CD14-positive monocyte (primary cell): ENCODE measurements around the gene NIP7. TPM values are rescaled to one million over a fixed set of nuclear protein-coding genes. Genes with fewer than 3 reads are reported as not detected.
A peak's percentile ranks its signal among the peaks of the same experiment; 100 is the strongest.

ENCODE experiments used
- DNase-seq, 3 donors: peaks; one replicate each; pipeline ENCODE4 v3.0.0-alpha.2; 2011 to 2022
- H2AFZ ChIP-seq: 2 replicates; pipeline ENCODE4 v1.6.0; 2012; ENCODE audit warnings: mild to moderate bottlenecking, low read depth, low read length, inconsistent platforms; ENCODE audit not compliant: insufficient read depth, poor library complexity, severe bottlenecking
- H3K27ac ChIP-seq, 2 donors: 1 replicate in 1 of 2; 2 replicates in 1 of 2; pipeline ENCODE4 v1.5.1; 2012 to 2013; ENCODE audit warnings: low read length in 2 of 2, control low read depth in 1 of 2, inconsistent platforms in 1 of 2, low read depth in 1 of 2, mild to moderate bottlenecking in 1 of 2
- H3K27me3 ChIP-seq, 2 donors: one replicate each; pipeline versions ENCODE4 v1.6.0 to v1.6.1; 2011 to 2013; ENCODE audit warnings: low read length in 2 of 2; ENCODE audit not compliant: control insufficient read depth in 2 of 2, insufficient read depth in 2 of 2
- H3K36me3 ChIP-seq, 2 donors: replicated peaks in 1 of 2; 1 replicate in 1 of 2; 2 replicates in 1 of 2; pipeline versions ENCODE4 v1.5.1 to v1.6.1; 2012 to 2013; ENCODE audit warnings: low read length in 2 of 2, control low read depth in 1 of 2, inconsistent platforms in 1 of 2, mild to moderate bottlenecking in 1 of 2; ENCODE audit not compliant: insufficient read depth in 2 of 2, control insufficient read depth in 1 of 2
- H3K4me1 ChIP-seq, 2 donors: 1 replicate in 1 of 2; 2 replicates in 1 of 2; pipeline versions ENCODE4 v1.5.1 to v1.6.1; 2012 to 2013; ENCODE audit warnings: low read length in 2 of 2, control low read depth in 1 of 2, inconsistent platforms in 1 of 2, mild to moderate bottlenecking in 1 of 2, moderate library complexity in 1 of 2; ENCODE audit not compliant: insufficient read depth in 2 of 2, control insufficient read depth in 1 of 2
- H3K4me2 ChIP-seq: replicated peaks from 2 replicates; pipeline ENCODE3; 2012; ENCODE audit warnings: low read length, moderate library complexity, mild to moderate bottlenecking; ENCODE audit not compliant: poor library complexity, severe bottlenecking; ENCODE audit errors: extremely low read depth
- H3K4me3 ChIP-seq, 3 experiments: fragments of 200-600 bp in 1 of 3; sonication (generic) in 1 of 3; replicated peaks in 1 of 3; 1 replicate in 2 of 3; 2 replicates in 1 of 3; pipeline ENCODE4 v1.5.1; 2011 to 2013; ENCODE audit warnings: low read length in 3 of 3, mild to moderate bottlenecking in 3 of 3, control low read depth in 2 of 3, low read depth in 2 of 3, inconsistent platforms in 1 of 3, moderate library complexity in 1 of 3
- H3K79me2 ChIP-seq: 2 replicates; pipeline ENCODE4 v1.6.0; 2012; ENCODE audit warnings: mild to moderate bottlenecking, control low read depth, inconsistent platforms, low read length, moderate library complexity; ENCODE audit not compliant: insufficient read depth
- H3K9ac ChIP-seq: 2 replicates; pipeline ENCODE4 v1.6.0; 2017; ENCODE audit warnings: low read length, mild to moderate bottlenecking; ENCODE audit not compliant: insufficient read depth, poor library complexity, severe bottlenecking
- H3K9me3 ChIP-seq, 2 donors: replicated peaks in 1 of 2; 1 replicate in 1 of 2; 2 replicates in 1 of 2; pipeline versions ENCODE4 v1.5.1 to v1.6.1; 2012 to 2013; ENCODE audit warnings: low read length in 2 of 2, control low read depth in 1 of 2; ENCODE audit not compliant: control insufficient read depth in 1 of 2, insufficient read depth in 1 of 2
- H4K20me1 ChIP-seq: 2 replicates; pipeline ENCODE4 v1.6.0; 2012; ENCODE audit warnings: mild to moderate bottlenecking, low read length, control low read depth, moderate library complexity; ENCODE audit not compliant: insufficient read depth
- H3K27ac Mint-ChIP-seq, 7 donors: one replicate each; pipeline ENCODE4 v1.8.0; 2020; ENCODE audit warnings: mild to moderate bottlenecking in 7 of 7, mixed read lengths in 7 of 7, moderate library complexity in 6 of 7, inconsistent platforms in 2 of 7
- H3K27me3 Mint-ChIP-seq, 3 donors: one replicate each; pipeline ENCODE4 v1.8.0; 2021 to 2022; ENCODE audit warnings: low read depth in 3 of 3, mild to moderate bottlenecking in 3 of 3, mixed read lengths in 3 of 3, moderate library complexity in 3 of 3, inconsistent platforms in 1 of 3
- H3K36me3 Mint-ChIP-seq, 2 donors: one replicate each; pipeline ENCODE4 v1.8.0; 2020; ENCODE audit warnings: mixed read lengths in 2 of 2, inconsistent platforms in 1 of 2, mild to moderate bottlenecking in 1 of 2
- H3K4me1 Mint-ChIP-seq: one replicate; pipeline ENCODE4 v1.8.0; 2020; ENCODE audit warnings: mild to moderate bottlenecking, mixed read lengths
- H3K4me3 Mint-ChIP-seq, 2 donors: one replicate each; pipeline ENCODE4 v1.8.0; 2020; ENCODE audit warnings: mild to moderate bottlenecking in 2 of 2, mixed read lengths in 2 of 2, moderate library complexity in 1 of 2
- H3K9me3 Mint-ChIP-seq, 7 donors: one replicate each; pipeline ENCODE4 v1.8.0; 2020 to 2022; ENCODE audit warnings: mixed read lengths in 7 of 7, mild to moderate bottlenecking in 6 of 7, moderate library complexity in 6 of 7, inconsistent platforms in 2 of 7
- CTCF ChIP-seq: fragments of 200-600 bp; IDR thresholded peaks from one replicate; pipeline ENCODE4 v1.8.0; 2022; ENCODE audit warnings: antibody characterized with exemption, mild to moderate bottlenecking
- WGBS: methylation state at CpG from one replicate; pipeline ENCODE4 v1.1.5; 2013; ENCODE audit warnings: missing lambda C conversion rate; ENCODE audit not compliant: insufficient coverage; 5-methylcytosine and 5-hydroxymethylcytosine counted together
- intact Hi-C, 2 donors: fragments of 100-400 bp; cut with micrococcal nuclease; formaldehyde crosslinking; loops; one replicate each; pipeline versions ENCODE4 v1.15.0 to v1.15.1; 2023
- polyA plus RNA-seq, 3 donors: library from polyadenylated mRNA; depleted of rRNA in 1 of 3; unstranded in 2 of 3; stranded (reverse) in 1 of 3; fragments of 300-500 nt in 2 of 3; fragments of >200 nt in 1 of 3; fragmentation: Illumina TruSeq in 2 of 3; gene quantifications; 1 replicate in 2 of 3; 2 replicates in 1 of 3; pipeline ENCODE4 v1.2.3, GENCODE V29; 2012 to 2021

The NIP7 gene
- polyA plus RNA-seq, 3 donors: 3.0 to 16.4 (median 14.2) TPM

DNA sequence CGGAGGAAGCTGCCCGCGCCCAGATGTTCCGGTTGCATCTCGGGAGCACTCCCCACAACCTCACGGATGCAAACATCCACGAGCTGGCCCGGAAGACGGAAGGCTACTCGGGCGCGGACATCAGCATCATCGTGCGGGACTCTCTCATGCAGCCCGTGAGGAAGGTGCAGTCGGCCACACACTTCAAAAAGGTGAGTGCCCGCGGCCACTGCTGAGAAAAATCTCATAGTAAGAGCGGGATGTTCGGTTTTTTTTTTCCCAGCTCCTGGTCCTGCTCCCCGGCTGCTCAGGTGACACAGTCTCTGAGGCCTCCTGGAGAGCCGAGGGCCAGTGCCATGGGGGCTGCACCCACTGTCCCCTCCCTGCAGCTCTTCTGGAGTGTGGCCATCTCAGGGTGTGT, 18.5 kb upstream of the NIP7 start:
- no peak overlapping the region for H3K4me2 ChIP-seq
- Mint-ChIP-seq H3K36me3 (peaks cover 83 to 99% of the 10 kb centered on the region in 2 donors), H3K27ac (no peak overlapping the region), H3K4me1 (peaks cover 6% of the 10 kb centered on the region), H3K27me3 (peaks cover 0 to 1% (median 0%) of the 10 kb centered on the region in 3 donors), H3K9me3 (no peaks in the 10 kb centered on the region), H3K4me3 (no peak overlapping the region)
- DNase-seq: no peak
- TF ChIP-seq CTCF: no peak
- no peaks in the 10 kb centered on the region for H3K4me1 ChIP-seq
- no peak overlapping the region for H3K27ac ChIP-seq
- H3K36me3 ChIP-seq: peaks cover 88 to 100% of the 10 kb centered on the region in 2 donors
- WGBS: 98% methylated on average over 22 of the region's 22 CpGs
- no peak overlapping the region for H2AFZ ChIP-seq
- intact Hi-C loops: no loop called here
- H3K79me2 ChIP-seq: peaks cover 49% of the 10 kb centered on the region
- H3K9me3 ChIP-seq: no peaks in the 10 kb centered on the region
- no peak overlapping the region for H3K4me3 ChIP-seq
- no peak overlapping the region for H3K9ac ChIP-seq
- no peaks in the 10 kb centered on the region for H3K27me3 ChIP-seq
- peaks cover 86% of the 10 kb centered on the region for H4K20me1 ChIP-seq

- no peak overlapping the region for H3K4me2 ChIP-seq
- peaks cover 81 to 96% of the 10 kb centered on the region in 2 donors for H3K36me3 ChIP-seq
- Mint-ChIP-seq H3K36me3 (peaks cover 79 to 98% of the 10 kb centered on the region in 2 donors), H3K4me1 (peaks cover 12% of the 10 kb centered on the region), H3K9me3 (no peaks in the 10 kb centered on the region), H3K27me3 (peaks cover 0 to 1% (median 0%) of the 10 kb centered on the region in 3 donors), H3K4me3 (no peak overlapping the region), H3K27ac (peak overlapping the region in 1 of 7 donors; percentile 13)
- H3K4me1 ChIP-seq: no peaks in the 10 kb centered on the region
- whole genome bisulfite sequencing: 95% methylated on average over 6 of the region's 7 CpGs
- no peaks in the 10 kb centered on the region for H3K9me3 ChIP-seq
- no peak overlapping the region for H3K9ac ChIP-seq
- no peak for DNase-seq
- no peaks in the 10 kb centered on the region for H3K27me3 ChIP-seq
- H4K20me1 ChIP-seq: peaks cover 87% of the 10 kb centered on the region
- no peak overlapping the region for H3K4me3 ChIP-seq
- H3K79me2 ChIP-seq: peaks cover 61% of the 10 kb centered on the region
- no peak overlapping the region for H2AFZ ChIP-seq
- H3K27ac ChIP-seq: no peak overlapping the region
- intact Hi-C loops: no loop called here
- no peak for TF ChIP-seq CTCF
These were observed 17.2 kb upstream of the NIP7 start for GRCh38 chr16:69322343-69322742.
